Ishikawa (cell line): Measurements from ENCODE around the gene MYMK.

Source experiments
- CEBPB ChIP-seq: IDR thresholded peaks from 2 replicates; pipeline ENCODE4 v1.6.1; 2012
- CREB1 ChIP-seq: IDR thresholded peaks from 2 replicates; pipeline ENCODE4 v1.6.1; 2012; ENCODE audit warnings: low read depth
- EP300 ChIP-seq: IDR thresholded peaks from 2 replicates; pipeline ENCODE4 v1.6.1; 2012; ENCODE audit warnings: borderline replicate concordance
- FOXM1 ChIP-seq: IDR thresholded peaks from 2 replicates; pipeline ENCODE4 v1.6.1; 2012; ENCODE audit warnings: low read depth, borderline replicate concordance
- MAX ChIP-seq: IDR thresholded peaks from 2 replicates; pipeline ENCODE4 v1.6.1; 2012
- NFIC ChIP-seq: IDR thresholded peaks from 2 replicates; pipeline ENCODE4 v1.6.1; 2012
- RAD21 ChIP-seq: IDR thresholded peaks from 2 replicates; pipeline ENCODE4 v1.6.1; 2012; ENCODE audit warnings: low read depth
- REST ChIP-seq: IDR thresholded peaks from 2 replicates; pipeline ENCODE4 v1.6.1; 2012; ENCODE audit warnings: low read depth, mild to moderate bottlenecking
- TAF1 ChIP-seq: IDR thresholded peaks from 2 replicates; pipeline ENCODE4 v1.6.1; 2012; ENCODE audit warnings: low read depth, mild to moderate bottlenecking
- TEAD4 ChIP-seq: IDR thresholded peaks from 2 replicates; pipeline ENCODE4 v1.6.1; 2012
- USF1 ChIP-seq: IDR thresholded peaks from 2 replicates; pipeline ENCODE4 v1.6.1; 2012
- YY1 ChIP-seq: IDR thresholded peaks from 2 replicates; pipeline ENCODE4 v1.6.1; 2012; ENCODE audit warnings: low read depth

GRCh38 chr9:133531293-133531692 lies 6.5 kb upstream of the MYMK start:
- no peak for TF ChIP-seq RAD21
- TF ChIP-seq REST, result no peak
- no peak for TF ChIP-seq CEBPB
- TF ChIP-seq YY1, result no peak
- TF ChIP-seq EP300, result no peak
- no peak for TF ChIP-seq TEAD4
- no peak for TF ChIP-seq CREB1
- TF ChIP-seq MAX, result no peak
- no peak for TF ChIP-seq TAF1
- TF ChIP-seq USF1, result no peak
- no peak for TF ChIP-seq FOXM1
- no peak for TF ChIP-seq NFIC
